ENCODE measurements around the gene C9orf78. TPM values are rescaled to one million over a fixed set of nuclear protein-coding genes. Genes with fewer than 3 reads are reported as not detected.

The C9orf78 gene
- total RNA-seq, 1 experiment from 2014 or later = 37.5 TPM

DNA sequence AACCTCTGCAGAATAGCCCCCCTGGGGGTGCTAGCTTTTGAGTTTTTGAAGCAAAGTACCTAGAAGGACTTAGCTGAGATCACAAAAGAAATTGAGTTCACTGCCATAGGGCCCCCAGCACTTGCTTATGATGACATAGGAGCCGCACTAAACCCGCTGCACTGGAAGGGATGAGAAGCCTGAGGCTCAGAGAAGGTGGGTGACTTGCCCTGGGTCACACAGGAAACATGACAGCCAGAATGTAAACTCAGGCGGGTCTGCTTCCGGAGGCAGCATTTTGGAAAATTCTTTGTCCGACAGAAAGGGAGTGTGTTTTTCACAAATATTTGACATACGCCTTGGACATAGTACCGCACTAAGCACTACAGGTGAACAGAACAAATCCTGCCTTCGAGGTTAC is 40.5 kb downstream of the C9orf78 start:
- no peak overlapping the region for H3K9ac ChIP-seq (ENCODE audit: extremely low read depth, insufficient read length, low read length)
- no peak overlapping the region; a peak in 1 of 5 replicates for H3K4me3 Mint-ChIP-seq

More for the DNA sequence above, 40.5 kb downstream of the C9orf78 start:
- Histone ChIP-seq H3K79me1 (ENCODE audit: insufficient read depth, low read depth, low read length, poor library complexity, severe bottlenecking) (no peaks in the 10 kb centered on the region), H2BK12ac (ENCODE audit: insufficient read length, low read depth, low read length) (no peak overlapping the region), H3K18ac (ENCODE audit: insufficient read length, low read depth, low read length) (no peak overlapping the region), H2BK5ac (ENCODE audit: insufficient read length, low read length) (no peak overlapping the region), H3T11ph (ENCODE audit: low read length) (no peak overlapping the region), H4K91ac (ENCODE audit: insufficient read length, low read depth, low read length) (no peak overlapping the region), H3K9me3 (ENCODE audit: control insufficient read depth, low read depth, low read length) (no peaks in the 10 kb centered on the region), H3K56ac (ENCODE audit: insufficient read length, low read depth, low read length) (no peak overlapping the region), H3K27ac (ENCODE audit: insufficient read length, low read depth, low read length) (no peak overlapping the region), H2BK20ac (ENCODE audit: low read depth, low read length, poor library complexity, severe bottlenecking) (no peak overlapping the region), H2BK120ac (ENCODE audit: low read depth, low read length, poor library complexity, severe bottlenecking) (no peak overlapping the region), H3K23me2 (ENCODE audit: insufficient read length, low read depth, low read length, poor library complexity, severe bottlenecking) (no peaks in the 10 kb centered on the region), H3K27me3 (ENCODE audit: insufficient read depth, low read length) (no peaks in the 10 kb centered on the region), H3K4me1 (ENCODE audit: insufficient read depth, low read length) (no peaks in the 10 kb centered on the region), H3K4ac (ENCODE audit: low read depth, low read length) (no peak overlapping the region), H4K8ac (replicated peaks; ENCODE audit: insufficient read length, low read depth, low read length) (no peak overlapping the region), H3K79me2 (ENCODE audit: insufficient read depth, low read length) (no peaks in the 10 kb centered on the region), H3K23ac (ENCODE audit: insufficient read length, low read depth, low read length) (no peak overlapping the region), H3K4me2 (ENCODE audit: insufficient read depth, insufficient read length, low read length) (no peak overlapping the region), H4K5ac (ENCODE audit: insufficient read length, low read depth, low read length) (no peak overlapping the region), H2BK15ac (ENCODE audit: low read depth, low read length) (no peak overlapping the region), H2AK5ac (ENCODE audit: insufficient read length, low read length) (no peak overlapping the region), H2AFZ (ENCODE audit: low read length) (no peak overlapping the region), H4K20me1 (ENCODE audit: control insufficient read depth, insufficient read depth, insufficient read length) (no peaks in the 10 kb centered on the region), H3K14ac (ENCODE audit: insufficient read depth, low read length) (no peak overlapping the region)
- Mint-ChIP-seq H3K27ac (no peak overlapping the region), H3K9me3 (peaks cover 0 to 3% of the 10 kb centered on the region in 2 experiments; a peak in 1 of 5 replicates), H3K36me3 (ENCODE audit: insufficient read depth in 1 of 3, low read depth in 3 of 3) (no peaks in the 10 kb centered on the region), H3K4me1 (no peaks in the 10 kb centered on the region), H3K27me3 (ENCODE audit: low read depth) (peaks cover 14% of the 10 kb centered on the region)
- DNase-seq = no peak
- WGBS (ENCODE audit: extremely low coverage, insufficient read length, low lambda C conversion rate) = no CpG with 5 or more reads among the region's 8 CpGs
- no peak for TF ChIP-seq CTCF (conservative IDR thresholded peaks at IDR 0.05)
